GM12873 (cell line): ENCODE results near the gene SKIDA1.

ENCODE experiments used
- TF ChIP-seq, protein P1 (sequence below): IDR thresholded peaks from 2 replicates; pipeline ENCODE4 v1.5.1; 2012; ENCODE audit warnings: low read depth, mild to moderate bottlenecking, moderate library complexity, low read length, control low read depth; ENCODE audit not compliant: insufficient read depth; ENCODE audit errors: missing control alignments

SKIDA1 gene

DNA sequence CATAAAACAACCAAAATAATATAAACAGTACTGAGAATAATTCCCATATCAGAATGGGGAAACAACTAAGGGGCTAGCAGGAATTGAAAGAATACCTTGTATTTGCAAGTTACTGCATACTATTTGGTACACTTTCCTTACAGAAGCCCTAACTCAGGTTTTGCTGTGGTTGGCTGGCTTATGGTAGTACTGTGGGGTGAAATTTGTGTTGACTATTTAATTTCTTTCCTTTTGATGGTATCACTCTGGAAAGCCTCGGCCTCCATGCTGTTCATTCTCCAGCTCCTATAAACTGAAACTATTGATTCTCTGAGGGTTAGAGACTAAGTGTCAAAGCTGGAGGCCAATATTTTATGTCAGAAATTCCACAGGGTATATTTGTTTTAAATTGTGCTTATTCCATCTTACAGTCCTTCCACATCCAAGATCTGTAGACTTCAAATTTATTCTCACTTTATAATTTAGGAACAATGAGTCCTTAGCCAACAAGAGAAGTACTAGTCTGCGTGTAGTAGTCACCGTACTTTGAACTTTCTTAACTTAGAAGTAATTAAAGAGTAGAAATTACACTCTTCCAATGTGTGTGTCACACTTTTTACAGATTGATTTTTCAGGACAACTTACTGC lies 13.4 kb downstream of the SKIDA1 start:
- TF ChIP-seq, protein P1, sequence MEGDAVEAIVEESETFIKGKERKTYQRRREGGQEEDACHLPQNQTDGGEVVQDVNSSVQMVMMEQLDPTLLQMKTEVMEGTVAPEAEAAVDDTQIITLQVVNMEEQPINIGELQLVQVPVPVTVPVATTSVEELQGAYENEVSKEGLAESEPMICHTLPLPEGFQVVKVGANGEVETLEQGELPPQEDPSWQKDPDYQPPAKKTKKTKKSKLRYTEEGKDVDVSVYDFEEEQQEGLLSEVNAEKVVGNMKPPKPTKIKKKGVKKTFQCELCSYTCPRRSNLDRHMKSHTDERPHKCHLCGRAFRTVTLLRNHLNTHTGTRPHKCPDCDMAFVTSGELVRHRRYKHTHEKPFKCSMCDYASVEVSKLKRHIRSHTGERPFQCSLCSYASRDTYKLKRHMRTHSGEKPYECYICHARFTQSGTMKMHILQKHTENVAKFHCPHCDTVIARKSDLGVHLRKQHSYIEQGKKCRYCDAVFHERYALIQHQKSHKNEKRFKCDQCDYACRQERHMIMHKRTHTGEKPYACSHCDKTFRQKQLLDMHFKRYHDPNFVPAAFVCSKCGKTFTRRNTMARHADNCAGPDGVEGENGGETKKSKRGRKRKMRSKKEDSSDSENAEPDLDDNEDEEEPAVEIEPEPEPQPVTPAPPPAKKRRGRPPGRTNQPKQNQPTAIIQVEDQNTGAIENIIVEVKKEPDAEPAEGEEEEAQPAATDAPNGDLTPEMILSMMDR: no peak

DNA sequence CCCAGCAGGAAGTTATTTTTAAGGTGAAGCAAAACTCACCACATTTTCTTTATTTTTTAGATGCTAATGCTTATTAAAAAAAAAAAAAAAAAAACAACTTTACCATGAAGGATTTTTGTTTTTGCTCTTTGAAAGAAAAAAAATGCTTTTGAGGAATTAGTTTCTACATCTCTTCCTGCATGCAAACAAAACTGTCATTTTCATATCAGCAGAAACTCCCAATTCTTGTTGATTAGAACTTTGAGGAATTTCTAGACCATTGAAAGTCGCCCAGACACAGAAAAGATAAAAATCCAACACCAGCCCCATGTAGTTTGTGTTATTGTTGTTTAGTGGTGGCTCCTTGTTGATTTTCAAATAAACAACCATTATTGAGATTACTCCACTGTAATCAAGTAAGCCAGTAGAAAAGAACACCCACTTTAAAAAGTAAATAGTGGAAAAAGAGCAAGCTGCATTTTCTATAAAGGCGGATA lies 14.3 kb downstream of the SKIDA1 start:
- TF ChIP-seq, protein P1: no peak

DNA sequence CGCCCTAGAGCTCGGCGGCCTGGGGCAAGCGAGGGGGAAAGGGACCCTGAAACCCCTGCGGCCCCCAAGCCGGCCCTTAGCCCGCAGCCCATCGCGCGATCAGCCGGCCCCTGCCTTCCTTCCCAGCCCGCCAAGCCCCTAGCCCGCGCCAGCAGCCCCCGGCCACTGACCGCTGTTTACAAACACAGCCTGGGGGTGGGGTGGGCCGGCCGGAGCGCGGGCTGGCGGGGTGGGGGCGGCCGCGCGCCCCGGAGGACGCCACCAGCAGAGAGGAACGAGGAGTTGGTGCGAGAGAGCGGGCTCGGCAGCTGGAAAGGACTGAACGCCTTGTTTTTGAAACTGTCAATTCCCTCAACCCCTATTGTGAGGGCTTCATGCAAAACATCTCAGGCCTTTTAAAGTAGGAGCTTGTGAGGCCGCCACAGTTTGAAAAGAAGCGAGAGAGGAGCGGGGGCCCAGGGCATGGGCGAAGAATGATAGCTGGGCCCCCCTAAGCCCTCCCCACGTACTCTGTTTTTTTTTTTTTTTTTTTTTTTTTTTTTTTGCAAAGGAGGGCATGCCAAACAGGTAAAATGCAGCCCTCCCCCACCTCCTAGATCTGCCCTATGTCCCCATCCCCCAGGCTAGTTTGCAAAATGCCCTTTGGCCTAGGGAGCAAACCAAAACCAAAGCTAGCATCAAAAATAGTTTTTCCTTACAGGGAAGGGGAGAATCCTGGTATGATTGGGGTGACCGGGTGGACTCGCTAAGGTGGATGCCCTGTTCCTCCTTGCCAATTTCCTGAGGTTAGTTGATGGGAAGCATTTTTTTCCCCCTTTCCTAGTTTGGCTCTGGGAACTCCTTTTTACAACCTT lies 15.0 kb downstream of the SKIDA1 start:
- TF ChIP-seq, protein P1: no peak

DNA sequence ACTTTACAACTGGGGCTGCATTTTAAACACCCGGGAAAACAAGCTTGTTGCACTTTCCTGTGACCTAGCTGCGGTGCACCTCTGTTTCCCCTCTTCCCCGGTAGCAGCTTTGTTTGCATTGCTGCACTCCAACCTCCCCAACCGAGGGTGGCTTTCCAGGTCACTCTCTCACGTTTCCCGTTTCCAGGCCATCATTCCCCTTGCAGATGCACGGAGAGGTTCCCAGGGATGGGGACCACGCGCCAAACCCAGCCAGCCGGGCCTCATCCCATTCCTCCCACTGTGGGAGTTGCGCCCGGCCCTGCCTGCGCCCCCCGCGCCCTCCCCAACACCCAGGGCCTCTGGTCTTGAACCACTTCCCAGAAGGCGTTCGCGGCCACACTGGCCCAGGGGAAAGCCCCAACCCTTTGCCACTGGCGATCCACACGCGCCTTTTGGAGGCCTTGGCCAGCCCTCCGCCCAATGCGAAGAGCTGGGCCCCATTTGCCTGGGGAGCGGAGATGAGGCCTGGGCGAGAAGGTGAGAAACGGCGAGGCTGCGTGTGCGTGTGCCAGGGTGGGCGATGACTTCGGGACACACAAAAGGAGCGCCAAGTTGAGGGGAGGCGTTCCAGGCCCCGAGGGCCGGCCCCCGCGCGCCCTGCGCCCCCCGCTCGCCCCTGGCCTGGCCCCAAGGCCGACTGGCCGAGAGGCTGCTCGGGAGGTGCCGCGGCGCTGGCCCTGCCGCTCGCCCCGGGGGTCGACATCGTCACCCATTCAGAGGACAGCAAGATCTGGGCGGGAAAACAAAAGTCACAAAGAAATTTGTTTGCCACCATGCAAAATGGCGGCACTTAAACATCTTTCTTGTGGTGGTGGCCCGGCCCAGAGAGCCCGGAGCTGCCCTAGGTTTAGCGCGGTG lies 15.9 kb downstream of the SKIDA1 start:
- TF ChIP-seq, protein P1: no peak

DNA sequence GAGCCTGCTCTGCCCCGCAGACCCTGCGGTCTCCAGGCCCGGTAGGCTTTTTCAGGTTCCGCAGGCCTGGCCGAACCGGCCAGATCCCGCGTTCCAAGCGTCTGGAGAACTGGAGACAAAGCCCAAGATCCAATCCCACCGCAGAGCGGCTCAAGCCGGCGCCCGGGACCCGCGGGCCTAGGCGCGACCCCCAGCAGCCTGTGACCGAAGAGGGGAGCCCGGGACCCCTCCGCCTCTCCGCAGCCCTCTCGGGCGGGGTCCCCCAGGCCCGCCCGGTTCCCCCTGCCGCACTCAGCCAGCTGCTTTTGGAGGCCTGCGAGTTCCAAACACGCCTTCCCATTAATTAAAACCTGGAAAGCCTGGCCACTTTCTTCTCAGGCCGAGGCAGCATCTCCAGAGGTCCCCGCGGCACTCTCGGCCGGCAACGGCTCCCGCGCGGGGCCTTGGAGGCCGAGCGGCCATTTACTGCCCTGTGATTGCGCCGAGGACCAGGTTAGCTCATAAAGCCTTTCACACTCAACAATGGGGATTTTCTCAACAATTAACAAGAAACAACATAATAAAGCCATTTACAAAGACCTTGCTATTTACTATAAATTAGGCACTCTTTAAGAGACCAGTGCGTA lies 16.7 kb downstream of the SKIDA1 start:
- TF ChIP-seq, protein P1: no peak

DNA sequence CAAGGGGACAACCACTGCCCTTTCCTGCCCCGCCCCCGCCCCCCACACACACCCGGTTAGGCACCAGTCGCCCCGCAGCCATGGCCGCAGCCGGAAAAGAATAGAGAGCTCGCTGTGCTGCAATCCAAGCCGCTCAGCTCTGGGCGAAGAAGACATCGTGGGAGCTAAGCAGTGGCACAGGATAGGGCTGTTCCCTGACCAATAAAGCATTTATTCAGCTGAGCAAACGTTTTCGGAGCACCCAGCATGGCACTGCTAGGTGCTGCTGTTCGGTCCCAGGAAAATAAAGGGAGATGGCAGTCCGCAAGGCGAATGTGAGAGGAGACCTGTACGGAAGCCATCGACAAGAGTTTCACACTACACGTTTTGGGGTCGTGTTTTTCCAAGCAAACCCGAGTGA lies 18.3 kb downstream of the SKIDA1 start:
- TF ChIP-seq, protein P1: no peak

DNA sequence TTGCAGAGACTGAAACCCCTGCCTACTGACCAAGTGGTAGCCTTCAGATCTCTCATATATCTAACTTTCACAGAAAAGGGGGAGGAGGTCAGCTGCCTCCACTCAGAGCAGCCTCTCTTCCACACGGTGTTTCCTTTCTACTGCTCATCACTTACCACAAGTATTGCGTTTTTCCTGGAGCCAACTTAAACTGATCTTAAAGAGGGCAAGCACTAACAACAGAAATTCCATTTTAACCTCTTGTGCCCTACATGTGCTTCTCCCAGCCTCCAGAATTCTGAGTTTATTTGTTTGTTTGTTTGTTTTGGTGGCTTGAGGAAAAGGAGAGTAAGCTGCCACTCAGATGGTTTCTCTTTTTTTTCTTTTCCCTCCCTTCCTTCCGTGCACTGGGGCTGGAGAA lies 19.1 kb downstream of the SKIDA1 start:
- TF ChIP-seq, protein P1: no peak
